Measurements from ENCODE around the gene SORCS2.

- no peak for TF ChIP-seq POLR2A (IDR thresholded peaks at IDR 0.05)
- no peak for TF ChIP-seq CTCF (IDR thresholded peaks at IDR 0.05)
- no peak for TF ChIP-seq POLR2AphosphoS5 (IDR thresholded peaks at IDR 0.05)
These were observed 523.1 kb downstream of the SORCS2 start for GRCh38 chr4:7715271-7716009.

Measured in breast epithelium (tissue), 3 donors.